Measurements from ENCODE around the gene LRRC49. TPM values are rescaled to one million over a fixed set of nuclear protein-coding genes. Genes with fewer than 3 reads are reported as not detected.

LRRC49 gene
- total and polyA plus RNA-seq, 2 of the 4 experiments (the other 2 are of a cell fraction) = 8.6 to 16.8 TPM

- POLR2A ChIA-PET (ENCODE audit: unreplicated experiment) = no interaction called here
Observed at GRCh38 chr15:70998319-70998718, 105.7 kb downstream of the LRRC49 start.

More at GRCh38 chr15:70998319-70998718, 105.7 kb downstream of the LRRC49 start:
- H2AK9ac ChIP-seq (replicated peaks; ENCODE audit: low read depth, low read length, poor library complexity) = no peak overlapping the region
- DNase-seq = no peak
- no TSS peak for BruUV-seq (replicated peaks)
- no peak overlapping the region for H2AK5ac ChIP-seq (ENCODE audit: low read depth, low read length)
- H4K20me1 ChIP-seq (ENCODE audit: insufficient read depth, low read length) = no peaks in the 10 kb centered on the region
- H3K18ac ChIP-seq (ENCODE audit: low read depth, low read length) = no peak overlapping the region
- no peak overlapping the region for H2BK15ac ChIP-seq (ENCODE audit: low read depth, low read length)
- no peak overlapping the region for H3K4me2 ChIP-seq (ENCODE audit: low read depth, low read length)
- in situ Hi-C loops (cut with MboI; ENCODE audit: low sequenced_read_pairs) (no loop called here), intact Hi-C loops (cut with micrococcal nuclease) (no loop called here), dilution Hi-C loops (cut with HindIII; ENCODE audit: low sequenced_read_pairs, unreplicated experiment) (no loop called here)
- no peak overlapping the region for H2BK120ac ChIP-seq (ENCODE audit: low read depth, low read length)
- H3K23ac ChIP-seq (ENCODE audit: low read depth, low read length) = no peak overlapping the region
- no peaks in the 10 kb centered on the region for H3K9me1 ChIP-seq (ENCODE audit: insufficient read depth, low read length)
- no peak overlapping the region for H4K8ac ChIP-seq (ENCODE audit: low read depth in 2 of 2, low read length in 2 of 2)
- CTCF ChIA-PET = no interaction called here
- H3K36me3 ChIP-seq (ENCODE audit: control insufficient read depth, insufficient read depth, low read length) = no peaks in the 10 kb centered on the region
- no peak overlapping the region for H3K4ac ChIP-seq (ENCODE audit: low read depth, low read length)
- H2BK20ac ChIP-seq (ENCODE audit: low read depth, low read length) = no peak overlapping the region
- H2AFZ ChIP-seq (replicated peaks; ENCODE audit: low read length, poor library complexity) = no peak overlapping the region
- H3K4me3 ChIP-seq (ENCODE audit: insufficient read depth, low read depth, low read length) = no peak overlapping the region
- H4K91ac ChIP-seq (ENCODE audit: insufficient read depth, low read depth, low read length) = no peak overlapping the region
- H3K27me3 ChIP-seq (ENCODE audit: control insufficient read depth, insufficient read depth, low read length) = no peaks in the 10 kb centered on the region
- no peak overlapping the region for H3K56ac ChIP-seq (ENCODE audit: extremely low read depth, insufficient read depth, low read length)
- no peaks in the 10 kb centered on the region for H3K9me3 ChIP-seq (ENCODE audit: control insufficient read depth, insufficient read depth, low read length)
- no peak overlapping the region for H4K5ac ChIP-seq (ENCODE audit: low read depth, low read length)
- no peak overlapping the region for H3K9ac ChIP-seq (ENCODE audit: low read depth, low read length)
- no peak for TF ChIP-seq FOS (IDR thresholded peaks at IDR 0.05; ENCODE audit: low read depth, low read length)
- TF ChIP-seq SMC3 (IDR thresholded peaks at IDR 0.05; ENCODE audit: low read depth, low read length) = no peak
- H2BK5ac ChIP-seq (ENCODE audit: low read depth, low read length, poor library complexity, severe bottlenecking) = no peak overlapping the region
- ATAC-seq (ENCODE audit: low read depth) = no peak
- no peaks in the 10 kb centered on the region for H3K79me1 ChIP-seq (ENCODE audit: low read depth in 1 of 2, low read length in 2 of 2)
- H3K14ac ChIP-seq (replicated peaks; ENCODE audit: low read depth, low read length) = no peak overlapping the region
- H3K4me1 ChIP-seq (ENCODE audit: control insufficient read depth, insufficient read depth, low read length) = peaks cover 2% of the 10 kb centered on the region; the same call in 1 of the 2 replicates
- no peak overlapping the region for H3K27ac ChIP-seq (ENCODE audit: insufficient read depth, low read length)

All from IMR-90 (cell line).